A673 (cell line): Measurements from ENCODE around the gene HYAL2.

Source experiments
- EZH2 ChIP-seq: fragments of 200-600 bp; sonication (generic); IDR thresholded peaks from 2 replicates; pipeline ENCODE4 v1.6.1; 2017; ENCODE audit warnings: borderline replicate concordance, low read depth, mild to moderate bottlenecking, mixed read lengths, antibody characterized with exemption, low read length; ENCODE audit not compliant: poor library complexity, severe bottlenecking
- TF ChIP-seq, protein P1 (sequence below): fragments of 300-800, 200-600 bp; sonication (generic); conservative IDR thresholded peaks from 2 replicates; pipeline ENCODE4 v1.5.1; 2017; ENCODE audit warnings: low read depth, mild to moderate bottlenecking, antibody characterized with exemption, low read length, moderate library complexity, mixed read lengths

- TF ChIP-seq, protein P1, sequence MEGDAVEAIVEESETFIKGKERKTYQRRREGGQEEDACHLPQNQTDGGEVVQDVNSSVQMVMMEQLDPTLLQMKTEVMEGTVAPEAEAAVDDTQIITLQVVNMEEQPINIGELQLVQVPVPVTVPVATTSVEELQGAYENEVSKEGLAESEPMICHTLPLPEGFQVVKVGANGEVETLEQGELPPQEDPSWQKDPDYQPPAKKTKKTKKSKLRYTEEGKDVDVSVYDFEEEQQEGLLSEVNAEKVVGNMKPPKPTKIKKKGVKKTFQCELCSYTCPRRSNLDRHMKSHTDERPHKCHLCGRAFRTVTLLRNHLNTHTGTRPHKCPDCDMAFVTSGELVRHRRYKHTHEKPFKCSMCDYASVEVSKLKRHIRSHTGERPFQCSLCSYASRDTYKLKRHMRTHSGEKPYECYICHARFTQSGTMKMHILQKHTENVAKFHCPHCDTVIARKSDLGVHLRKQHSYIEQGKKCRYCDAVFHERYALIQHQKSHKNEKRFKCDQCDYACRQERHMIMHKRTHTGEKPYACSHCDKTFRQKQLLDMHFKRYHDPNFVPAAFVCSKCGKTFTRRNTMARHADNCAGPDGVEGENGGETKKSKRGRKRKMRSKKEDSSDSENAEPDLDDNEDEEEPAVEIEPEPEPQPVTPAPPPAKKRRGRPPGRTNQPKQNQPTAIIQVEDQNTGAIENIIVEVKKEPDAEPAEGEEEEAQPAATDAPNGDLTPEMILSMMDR: no peak
- no peak for TF ChIP-seq EZH2
Measured at GRCh38 chr3:50290161-50290641, 32.3 kb downstream of the HYAL2 start.
